ENCODE data around the gene FUOM.

GRCh38 chr10:133379801-133380666, 22.2 kb upstream of the FUOM start:
- TF ChIP-seq CTCF (IDR thresholded peaks at IDR 0.05) (no peak), POLR2A (IDR thresholded peaks at IDR 0.05) (no peak)

All from body of pancreas (tissue), 4 donors.